Endothelial cell (in vitro differentiated cells): Measurements from ENCODE around the gene MRTO4. TPM values are rescaled to one million over a fixed set of nuclear protein-coding genes. Genes with fewer than 3 reads are reported as not detected.

Source experiments
- DNase-seq: peaks from one replicate; pipeline ENCODE4 v3.0.0; 2021; ENCODE audit warnings: low spot score
- H3K27ac Mint-ChIP-seq: one replicate; pipeline ENCODE4 v1.8.0; 2021; ENCODE audit warnings: mixed read lengths, inconsistent platforms; ENCODE audit not compliant: unreplicated experiment
- H3K27me3 Mint-ChIP-seq: one replicate; pipeline ENCODE4 v1.8.0; 2021; ENCODE audit warnings: mild to moderate bottlenecking, moderate library complexity, mixed read lengths, inconsistent platforms; ENCODE audit not compliant: unreplicated experiment
- H3K36me3 Mint-ChIP-seq: one replicate; pipeline ENCODE4 v1.8.0; 2021; ENCODE audit warnings: mild to moderate bottlenecking, low read depth, mixed read lengths, inconsistent platforms; ENCODE audit not compliant: unreplicated experiment
- H3K4me1 Mint-ChIP-seq: one replicate; pipeline ENCODE4 v1.8.0; 2021; ENCODE audit warnings: mild to moderate bottlenecking, mixed read lengths, inconsistent platforms; ENCODE audit not compliant: unreplicated experiment
- H3K4me3 Mint-ChIP-seq: one replicate; pipeline ENCODE4 v1.8.0; 2021; ENCODE audit warnings: mild to moderate bottlenecking, mixed read lengths, inconsistent platforms; ENCODE audit not compliant: unreplicated experiment
- H3K9me3 Mint-ChIP-seq: one replicate; pipeline ENCODE4 v1.8.0; 2021; ENCODE audit warnings: mixed read lengths, inconsistent platforms; ENCODE audit not compliant: unreplicated experiment
- long read RNA-seq: library from polyadenylated mRNA; unstranded; transcript quantifications from one replicate; pipeline ENCODE4 v2.0.0, GENCODE V29; 2020; ENCODE audit not compliant: unreplicated experiment
- total RNA-seq: library from RNA; stranded (reverse); fragmentation: NEBNext Ultra II Directional; extraction: Animal tissue kit (Norgen Biotek cat#: 25700); gene quantifications from one replicate; pipeline ENCODE4 v1.2.1, GENCODE V29; 2021; ENCODE audit not compliant: unreplicated experiment
- TF ChIP-seq, protein P1 (sequence below): fragments of 200-600 bp; sonication (generic); IDR thresholded peaks from one replicate; pipeline ENCODE4 v1.5.0; 2021; ENCODE audit warnings: antibody characterized with exemption; ENCODE audit not compliant: unreplicated experiment

Gene MRTO4
- total RNA-seq, result 22.4 TPM
- long read RNA-seq, transcript MRTO4-201 (8 exons, 2,315 nt), result major isoform, 19 of 19 reads
- long read RNA-seq, partial matches to known transcripts, result 0 of 19 reads
- long read RNA-seq, other reads (novel, unspliced or antisense), result 0 of 19 reads

GRCh38 chr1:19251305-19252196, at the start of gene MRTO4, which contains the start of gene EMC1:
MRTO4 (plus strand) TSS chr1:19251805; CDS start chr1:19251836, 31 bp downstream.
EMC1 (minus strand) TSS chr1:19251524; CDS start chr1:19251509, 15 bp downstream.
- Mint-ChIP-seq H3K36me3 (peaks cover 1% of the 10 kb centered on the region), H3K9me3 (no peaks in the 10 kb centered on the region), H3K4me3 (peak within 1 kb of the TSS; percentile 98), H3K27me3 (peaks cover 6% of the 10 kb centered on the region), H3K27ac (peak within 1 kb of the TSS; percentile 92), H3K4me1 (peaks cover 17% of the 10 kb centered on the region)
- peak; percentile 95 for DNase-seq
- TF ChIP-seq, protein P1, sequence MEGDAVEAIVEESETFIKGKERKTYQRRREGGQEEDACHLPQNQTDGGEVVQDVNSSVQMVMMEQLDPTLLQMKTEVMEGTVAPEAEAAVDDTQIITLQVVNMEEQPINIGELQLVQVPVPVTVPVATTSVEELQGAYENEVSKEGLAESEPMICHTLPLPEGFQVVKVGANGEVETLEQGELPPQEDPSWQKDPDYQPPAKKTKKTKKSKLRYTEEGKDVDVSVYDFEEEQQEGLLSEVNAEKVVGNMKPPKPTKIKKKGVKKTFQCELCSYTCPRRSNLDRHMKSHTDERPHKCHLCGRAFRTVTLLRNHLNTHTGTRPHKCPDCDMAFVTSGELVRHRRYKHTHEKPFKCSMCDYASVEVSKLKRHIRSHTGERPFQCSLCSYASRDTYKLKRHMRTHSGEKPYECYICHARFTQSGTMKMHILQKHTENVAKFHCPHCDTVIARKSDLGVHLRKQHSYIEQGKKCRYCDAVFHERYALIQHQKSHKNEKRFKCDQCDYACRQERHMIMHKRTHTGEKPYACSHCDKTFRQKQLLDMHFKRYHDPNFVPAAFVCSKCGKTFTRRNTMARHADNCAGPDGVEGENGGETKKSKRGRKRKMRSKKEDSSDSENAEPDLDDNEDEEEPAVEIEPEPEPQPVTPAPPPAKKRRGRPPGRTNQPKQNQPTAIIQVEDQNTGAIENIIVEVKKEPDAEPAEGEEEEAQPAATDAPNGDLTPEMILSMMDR, result no peak

GRCh38 chr1:19202396-19202795, 49.2 kb upstream of the MRTO4 start:
- no peak overlapping the region for H3K4me3 Mint-ChIP-seq
- DNase-seq, result no peak
- TF ChIP-seq, protein P1, result no peak

DNA sequence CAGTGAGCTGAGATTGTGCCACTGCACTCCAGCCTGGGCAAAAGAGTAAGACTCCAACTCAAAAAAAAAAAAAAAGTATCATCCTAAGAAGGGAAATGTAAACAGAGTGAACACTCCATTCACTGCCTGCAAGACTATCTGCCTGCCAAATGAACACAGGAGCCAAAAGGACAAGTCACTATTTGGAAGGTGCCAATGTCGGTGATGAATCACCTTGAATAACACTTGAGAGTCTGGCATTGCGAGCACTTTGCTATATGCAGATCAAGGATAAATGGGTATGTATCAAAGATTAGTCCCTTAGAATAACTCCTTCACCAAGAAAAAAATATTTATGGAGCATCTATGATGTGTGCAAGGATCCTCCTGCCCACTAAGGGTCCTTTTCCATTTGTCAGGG, 48.2 kb upstream of the MRTO4 start:
- peak overlapping the region; percentile 30 for H3K27ac Mint-ChIP-seq
- H3K4me1 Mint-ChIP-seq, result peaks cover 37% of the 10 kb centered on the region
- TF ChIP-seq, protein P1, result no peak
- H3K36me3 Mint-ChIP-seq, result peaks cover 32% of the 10 kb centered on the region
- DNase-seq, result no peak
- H3K27me3 Mint-ChIP-seq, result peaks cover 2% of the 10 kb centered on the region
- no peak overlapping the region for H3K4me3 Mint-ChIP-seq
- no peaks in the 10 kb centered on the region for H3K9me3 Mint-ChIP-seq

More at GRCh38 chr1:19202396-19202795, 49.2 kb upstream of the MRTO4 start:
- Mint-ChIP-seq H3K27me3 (peaks cover 2% of the 10 kb centered on the region), H3K27ac (no peak overlapping the region), H3K36me3 (peaks cover 38% of the 10 kb centered on the region), H3K4me1 (peaks cover 28% of the 10 kb centered on the region), H3K9me3 (no peaks in the 10 kb centered on the region)

DNA sequence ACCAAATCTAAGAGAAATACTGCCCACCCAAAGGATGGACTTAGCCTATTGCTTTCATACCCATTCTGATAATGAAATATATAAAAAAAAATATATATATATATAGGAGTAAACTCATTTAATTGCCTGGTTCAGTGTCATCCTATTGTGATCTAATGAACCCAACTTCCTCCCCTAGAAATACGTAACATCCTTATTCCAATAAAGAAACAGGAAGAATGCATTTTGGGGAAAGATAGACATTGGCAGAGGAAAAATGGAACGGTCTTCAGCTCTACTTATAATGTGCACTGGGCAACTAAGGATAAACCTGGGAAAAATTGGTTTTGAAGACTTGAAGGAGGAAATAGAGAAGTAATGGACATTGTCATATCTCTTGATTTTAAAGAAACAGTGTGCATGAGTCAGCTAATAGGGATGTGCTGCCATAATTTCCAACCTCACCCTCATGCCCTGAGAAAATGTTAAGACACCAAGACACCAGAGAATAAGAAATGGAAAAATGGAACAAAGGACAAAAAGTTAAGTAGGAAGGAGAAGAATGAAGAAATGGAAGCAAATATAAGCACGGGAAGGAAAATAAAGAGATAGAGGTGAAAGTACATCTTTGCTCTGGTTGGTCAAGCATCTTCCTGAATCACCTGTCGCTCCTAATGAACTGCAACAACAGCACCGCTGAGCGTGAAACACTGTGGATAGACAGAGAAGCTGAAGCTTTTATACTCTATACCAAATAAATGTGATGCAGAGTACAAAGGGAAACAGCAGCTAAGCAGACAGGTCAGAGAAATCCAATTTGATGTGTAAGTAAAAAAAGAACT, 46.9 kb upstream of the MRTO4 start:
- TF ChIP-seq, protein P1, result no peak
- H3K4me3 Mint-ChIP-seq, result peak overlapping the region; percentile 81
- H3K9me3 Mint-ChIP-seq, result no peaks in the 10 kb centered on the region
- peaks cover 44% of the 10 kb centered on the region for H3K4me1 Mint-ChIP-seq
- DNase-seq, result no peak
- peaks cover 30% of the 10 kb centered on the region for H3K36me3 Mint-ChIP-seq
- H3K27ac Mint-ChIP-seq, result peak overlapping the region; percentile 94
- peaks cover 9% of the 10 kb centered on the region for H3K27me3 Mint-ChIP-seq
